B cell (primary cell): ENCODE results near the gene DPH3. TPM values are rescaled to one million over a fixed set of nuclear protein-coding genes. Genes with fewer than 3 reads are reported as not detected.

ENCODE experiments used
- ATAC-seq: fragments of 200-7000 bp; cut with Tn5 transposase; one replicate; pipeline ENCODE4 v1.10.0; 2021; ENCODE audit warnings: low read depth, mild to moderate bottlenecking, moderate number of reproducible peaks, moderate library complexity
- CTCF ChIA-PET: fragments of 350-600 bp; sonication (Branson Sonifier 250); formaldehyde crosslinking; loops from one replicate; lab custom pipeline; 2021; ENCODE audit warnings: antibody characterized with exemption, inconsistent platforms; lab: Charles Lee
- POLR2A ChIA-PET: fragments of 350-600 bp; sonication (Branson Sonifier 250); formaldehyde crosslinking; loops from one replicate; lab custom pipeline; 2021; ENCODE audit warnings: antibody characterized with exemption; lab: Charles Lee
- DNase-seq: peaks from one replicate; pipeline ENCODE4 v3.0.0; 2013
- H2AFZ ChIP-seq: 2 replicates; pipeline ENCODE4 v1.6.1; 2012; ENCODE audit warnings: mild to moderate bottlenecking, low read depth, low read length; ENCODE audit not compliant: insufficient read depth, poor library complexity, severe bottlenecking
- H3K27ac ChIP-seq, 2 donors: 1 replicate in 1 of 2; 2 replicates in 1 of 2; pipeline ENCODE4 v1.5.1; 2012 to 2013; ENCODE audit warnings: low read length in 2 of 2, mild to moderate bottlenecking in 2 of 2, moderate library complexity in 1 of 2
- H3K27me3 ChIP-seq, 4 experiments: fragments of 200-600 bp in 1 of 4; sonication (generic) in 1 of 4; replicated peaks in 1 of 4; 1 replicate in 2 of 4; 2 replicates in 2 of 4; pipeline versions ENCODE4 v1.6.1 to v1.7.0; 2013 to 2016; ENCODE audit warnings: low read length in 3 of 4, mild to moderate bottlenecking in 2 of 4, mixed read lengths in 1 of 4, moderate library complexity in 1 of 4; ENCODE audit not compliant: insufficient read depth in 4 of 4, control insufficient read depth in 3 of 4; ENCODE audit errors: control extremely low read depth in 1 of 4
- H3K36me3 ChIP-seq, 2 experiments: replicated peaks in 1 of 2; 1 replicate in 1 of 2; 2 replicates in 1 of 2; pipeline versions ENCODE4 v1.6.1 to v1.7.1; 2013; ENCODE audit warnings: low read length in 1 of 2; ENCODE audit not compliant: insufficient read depth in 2 of 2, control insufficient read depth in 1 of 2; ENCODE audit errors: control extremely low read depth in 1 of 2, extremely low read depth in 1 of 2
- H3K4me1 ChIP-seq, 2 donors: fragments of 200-600 bp in 1 of 2; sonication (generic) in 1 of 2; 1 replicate in 1 of 2; 2 replicates in 1 of 2; pipeline versions ENCODE4 v1.5.1 to v1.6.1; 2013 to 2017; ENCODE audit warnings: low read length in 2 of 2; ENCODE audit not compliant: control insufficient read depth in 2 of 2, insufficient read depth in 2 of 2
- H3K4me2 ChIP-seq: replicated peaks from 2 replicates; pipeline ENCODE3; 2012; ENCODE audit warnings: mild to moderate bottlenecking, low read depth, low read length; ENCODE audit not compliant: poor library complexity, severe bottlenecking
- H3K4me3 ChIP-seq, 5 experiments: fragments of 200-600 bp in 1 of 5; sonication (generic) in 1 of 5; 1 replicate in 3 of 5; 2 replicates in 2 of 5; pipeline versions ENCODE4 v1.5.1 to v1.7.0; 2011 to 2016; ENCODE audit warnings: low read length in 4 of 5, mild to moderate bottlenecking in 4 of 5, low read depth in 2 of 5, control low read depth in 1 of 5, moderate library complexity in 1 of 5; ENCODE audit not compliant: insufficient read depth in 1 of 5; ENCODE audit errors: control extremely low read depth in 1 of 5, extremely low read depth in 1 of 5
- H3K79me2 ChIP-seq: fragments of 200-600 bp; sonication (generic); one replicate; pipeline ENCODE4 v1.6.0; 2016; ENCODE audit warnings: low read length; ENCODE audit not compliant: control insufficient read depth, insufficient read depth
- H3K9ac ChIP-seq: fragments of 200-600 bp; sonication (generic); 2 replicates; pipeline ENCODE4 v1.6.1; 2017; ENCODE audit warnings: mild to moderate bottlenecking, low read length, moderate library complexity
- H3K9me3 ChIP-seq, 3 donors: one replicate each; pipeline versions ENCODE4 v1.6.1 to v1.7.1; 2013; ENCODE audit warnings: low read length in 2 of 3; ENCODE audit not compliant: control insufficient read depth in 2 of 3, insufficient read depth in 1 of 3; ENCODE audit errors: control extremely low read depth in 1 of 3
- H4K20me1 ChIP-seq: 2 replicates; pipeline ENCODE4 v1.6.0; 2012; ENCODE audit warnings: mild to moderate bottlenecking, low read length; ENCODE audit not compliant: insufficient read depth, control insufficient read depth, poor library complexity, severe bottlenecking
- H3K27ac Mint-ChIP-seq: one replicate; pipeline ENCODE4 v1.8.0; 2021; ENCODE audit warnings: mixed read lengths
- H3K27me3 Mint-ChIP-seq: one replicate; pipeline ENCODE4 v1.8.0; 2021; ENCODE audit warnings: mixed read lengths
- H3K4me1 Mint-ChIP-seq: one replicate; pipeline ENCODE4 v1.8.0; 2021; ENCODE audit warnings: mixed read lengths
- H3K4me3 Mint-ChIP-seq: one replicate; pipeline ENCODE4 v1.8.0; 2021; ENCODE audit warnings: mixed read lengths
- H3K9me3 Mint-ChIP-seq: one replicate; pipeline ENCODE4 v1.8.0; 2022; ENCODE audit warnings: mixed read lengths; ENCODE audit not compliant: insufficient read depth
- CTCF ChIP-seq: fragments of 200-600 bp; IDR thresholded peaks from one replicate; pipeline ENCODE4 v1.8.0; 2022; ENCODE audit warnings: antibody characterized with exemption, mild to moderate bottlenecking
- EZH2 ChIP-seq: IDR thresholded peaks from 2 replicates; pipeline ENCODE4 v1.6.1; 2012; ENCODE audit warnings: borderline replicate concordance, low read depth, mild to moderate bottlenecking, moderate library complexity, low read length; ENCODE audit not compliant: insufficient read depth, poor library complexity, severe bottlenecking
- WGBS: methylation state at CpG from one replicate; pipeline ENCODE4 v1.1.5; 2013; ENCODE audit warnings: missing lambda C conversion rate; ENCODE audit not compliant: insufficient coverage; 5-methylcytosine and 5-hydroxymethylcytosine counted together
- intact Hi-C: fragments of 100-400 bp; cut with micrococcal nuclease; formaldehyde crosslinking; loops from one replicate; pipeline ENCODE4 v1.10.0; 2022
- polyA plus RNA-seq: library from polyadenylated mRNA; depleted of rRNA; stranded (reverse); fragments of >200 nt; gene quantifications from 2 replicates; pipeline ENCODE4 v1.2.3, GENCODE V29; 2012
- total RNA-seq, 2 donors: library from RNA; stranded (reverse); fragments of 120-200 nt in 1 of 2; gene quantifications; 1 replicate in 1 of 2; 2 replicates in 1 of 2; pipeline versions ENCODE4 v1.2.3 to v1.2.4, GENCODE V29; 2013 to 2022

DPH3 gene
- total and polyA plus RNA-seq, 2 donors (not counting 1 experiment from before 2014, with no cell fraction given): 7.4 to 12.9 TPM

DNA sequence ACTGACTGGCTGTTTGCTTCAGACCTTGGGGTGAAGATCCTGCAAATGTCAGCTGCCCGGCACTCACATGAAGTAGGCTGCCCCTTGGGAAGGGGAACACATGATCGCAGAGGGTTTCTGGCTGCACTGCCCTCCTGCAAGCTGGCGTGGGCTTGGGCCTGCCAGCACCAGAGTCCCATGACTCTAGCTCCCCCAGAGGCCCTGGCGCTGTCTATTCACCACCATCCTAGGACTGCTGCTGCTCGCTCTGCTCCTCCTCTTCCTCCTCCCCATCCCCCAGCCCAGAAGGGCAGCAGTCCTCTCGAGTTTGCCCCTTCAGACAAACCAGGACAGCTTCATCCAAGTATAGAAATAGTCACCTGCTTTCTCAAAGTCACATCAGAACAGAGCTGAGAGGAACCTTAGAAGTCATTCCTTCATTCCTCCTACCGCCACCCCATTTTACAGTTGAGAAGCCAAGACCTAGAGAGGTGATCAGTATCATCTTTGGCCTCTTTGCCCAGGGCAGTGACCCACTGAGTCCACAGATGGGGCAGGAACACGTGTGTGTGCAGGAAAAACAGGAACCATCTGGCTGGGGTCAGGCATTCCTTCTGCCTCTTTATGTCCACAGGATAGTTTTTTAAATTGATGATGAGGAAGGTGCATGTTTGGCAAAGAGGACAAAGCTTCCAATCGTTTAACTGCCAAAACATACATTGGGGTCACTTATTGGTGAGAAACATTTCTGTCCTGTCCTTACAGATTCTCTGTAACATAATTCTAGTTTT lies 13.2 kb downstream of the DPH3 start:
- no peak for ATAC-seq
- 90% methylated on average over 6 of the region's 9 CpGs for WGBS
- H3K36me3 ChIP-seq: no peaks in the 10 kb centered on the region
- no peaks in the 10 kb centered on the region for H4K20me1 ChIP-seq
- no peak overlapping the region for H3K4me2 ChIP-seq
- H3K27me3 ChIP-seq: peaks cover 0 to 10% (median 0%) of the 10 kb centered on the region in 4 experiments
- no peak overlapping the region for H3K9ac ChIP-seq
- H3K27ac ChIP-seq: no peak overlapping the region
- Mint-ChIP-seq H3K4me1 (peaks cover 20% of the 10 kb centered on the region), H3K27me3 (peaks cover 11% of the 10 kb centered on the region), H3K27ac (no peak overlapping the region), H3K9me3 (no peaks in the 10 kb centered on the region), H3K4me3 (no peak overlapping the region)
- no peak overlapping the region for H3K4me3 ChIP-seq
- CTCF ChIA-PET: interaction anchor here (0.8 to 1.2 kb wide), 2 partner anchors 278 to 1049 kb away, joined by 3 to 4 read pairs; no protein-coding TSS in a partner anchor
- no peak for TF ChIP-seq CTCF
- TF ChIP-seq EZH2: no peak
- intact Hi-C loops: no loop called here
- no peaks in the 10 kb centered on the region for H3K79me2 ChIP-seq
- H3K9me3 ChIP-seq: no peaks in the 10 kb centered on the region
- no peak for DNase-seq
- POLR2A ChIA-PET: interaction anchor here (0.7 kb wide), 1 partner anchor 8 kb away, joined by 6 read pairs; no protein-coding TSS in a partner anchor
- H3K4me1 ChIP-seq: peaks cover 6 to 11% of the 10 kb centered on the region in 2 donors
- H2AFZ ChIP-seq: no peak overlapping the region

GRCh38 chr3:16249886-16250285 lies 14.9 kb downstream of the DPH3 start:
- no peak overlapping the region for H2AFZ ChIP-seq
- H3K27ac ChIP-seq: no peak overlapping the region
- ATAC-seq (no peak), DNase-seq (no peak)
- no peak overlapping the region for H3K27ac Mint-ChIP-seq
- H3K36me3 ChIP-seq: no peaks in the 10 kb centered on the region
- H3K9me3 Mint-ChIP-seq: no peaks in the 10 kb centered on the region
- H3K4me1 ChIP-seq: peaks cover 6 to 11% of the 10 kb centered on the region in 2 donors
- H3K4me2 ChIP-seq: no peak overlapping the region
- no peak overlapping the region for H3K4me3 Mint-ChIP-seq
- TF ChIP-seq EZH2 (no peak), CTCF (no peak)
- no peak overlapping the region for H3K4me3 ChIP-seq
- no CpG with 5 or more reads among the region's 3 CpGs for WGBS
- CTCF ChIA-PET: no interaction called here
- no peaks in the 10 kb centered on the region for H3K79me2 ChIP-seq
- no peaks in the 10 kb centered on the region for H3K9me3 ChIP-seq
- intact Hi-C loops: no loop called here
- H3K27me3 ChIP-seq: peaks cover 0 to 10% (median 0%) of the 10 kb centered on the region in 4 experiments
- H3K9ac ChIP-seq: no peak overlapping the region
- POLR2A ChIA-PET: no interaction called here
- no peaks in the 10 kb centered on the region for H4K20me1 ChIP-seq
- peaks cover 9% of the 10 kb centered on the region for H3K27me3 Mint-ChIP-seq
- H3K4me1 Mint-ChIP-seq: peaks cover 20% of the 10 kb centered on the region
